MM.1S (cell line): ENCODE data around the gene RASGRP4.

ENCODE experiments used
- EZH2 ChIP-seq: fragments of 300-600 bp; sonication (generic); optimal IDR thresholded peaks from 2 replicates; pipeline ENCODE3; 2017; ENCODE audit warnings: low read depth, mild to moderate bottlenecking, antibody characterized with exemption, low read length, mixed read lengths
- TF ChIP-seq, protein P1 (sequence below): fragments of 300-600 bp; sonication (generic); IDR thresholded peaks from 2 replicates; pipeline ENCODE4 v1.5.1; 2016; ENCODE audit warnings: antibody characterized with exemption, low read length, mixed read lengths

DNA sequence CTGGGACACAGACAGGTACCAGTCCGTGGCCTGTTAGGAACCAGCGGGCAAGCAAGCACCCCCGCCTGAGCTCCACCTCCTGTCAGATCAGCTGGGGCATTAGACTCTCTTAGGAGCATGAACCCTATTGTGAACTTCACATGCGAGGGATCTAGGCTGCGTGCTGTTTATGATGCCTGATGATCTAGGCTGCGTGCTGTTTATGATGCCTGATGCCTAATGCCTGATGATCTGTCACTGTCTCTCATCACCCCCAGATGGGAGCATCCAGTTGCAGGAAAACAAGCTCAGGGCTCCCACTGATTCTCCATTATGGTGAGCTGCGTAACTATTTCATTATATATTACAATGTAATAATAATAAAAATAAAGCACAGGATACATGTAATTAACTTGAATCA lies 3.6 kb downstream of the RASGRP4 start:
- TF ChIP-seq, protein P1, sequence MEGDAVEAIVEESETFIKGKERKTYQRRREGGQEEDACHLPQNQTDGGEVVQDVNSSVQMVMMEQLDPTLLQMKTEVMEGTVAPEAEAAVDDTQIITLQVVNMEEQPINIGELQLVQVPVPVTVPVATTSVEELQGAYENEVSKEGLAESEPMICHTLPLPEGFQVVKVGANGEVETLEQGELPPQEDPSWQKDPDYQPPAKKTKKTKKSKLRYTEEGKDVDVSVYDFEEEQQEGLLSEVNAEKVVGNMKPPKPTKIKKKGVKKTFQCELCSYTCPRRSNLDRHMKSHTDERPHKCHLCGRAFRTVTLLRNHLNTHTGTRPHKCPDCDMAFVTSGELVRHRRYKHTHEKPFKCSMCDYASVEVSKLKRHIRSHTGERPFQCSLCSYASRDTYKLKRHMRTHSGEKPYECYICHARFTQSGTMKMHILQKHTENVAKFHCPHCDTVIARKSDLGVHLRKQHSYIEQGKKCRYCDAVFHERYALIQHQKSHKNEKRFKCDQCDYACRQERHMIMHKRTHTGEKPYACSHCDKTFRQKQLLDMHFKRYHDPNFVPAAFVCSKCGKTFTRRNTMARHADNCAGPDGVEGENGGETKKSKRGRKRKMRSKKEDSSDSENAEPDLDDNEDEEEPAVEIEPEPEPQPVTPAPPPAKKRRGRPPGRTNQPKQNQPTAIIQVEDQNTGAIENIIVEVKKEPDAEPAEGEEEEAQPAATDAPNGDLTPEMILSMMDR, result no peak
- no peak for TF ChIP-seq EZH2
